AG04450 (cell line): ENCODE data around the gene SPEF2. TPM values are rescaled to one million over a fixed set of nuclear protein-coding genes. Genes with fewer than 3 reads are reported as not detected.

ENCODE experiments used
- CTCF ChIA-PET: fragments of 300-600, 350-600 bp; formaldehyde crosslinking; extraction: SDS; loops from one replicate; lab custom pipeline; 2022; ENCODE audit warnings: antibody characterized with exemption, inconsistent platforms; lab: Charles Lee
- POLR2A ChIA-PET: fragments of 350-600 bp; formaldehyde crosslinking; extraction: SDS; loops from one replicate; lab custom pipeline; 2021; ENCODE audit warnings: antibody characterized with exemption, inconsistent platforms; lab: Yijun Ruan, JAX
- DNase-seq: peaks from one replicate; pipeline ENCODE4 v3.0.0-alpha.2; 2011; ENCODE audit warnings: low read depth, low spot score
- H3K27ac ChIP-seq: one replicate; pipeline ENCODE4 v1.5.1; 2012; ENCODE audit warnings: low read depth, low read length, control low read depth
- H3K27me3 ChIP-seq: one replicate; pipeline ENCODE4 v1.6.0; 2012; ENCODE audit warnings: low read length; ENCODE audit not compliant: control insufficient read depth, insufficient read depth
- H3K4me3 ChIP-seq: 2 replicates; pipeline ENCODE4 v1.5.1; 2011; ENCODE audit warnings: mild to moderate bottlenecking, low read depth, low read length, control low read depth
- H3K9me3 ChIP-seq: 2 replicates; pipeline ENCODE4 v1.5.1; 2012; ENCODE audit warnings: low read length; ENCODE audit not compliant: control insufficient read depth, insufficient read depth
- CTCF ChIP-seq: IDR thresholded peaks from 2 replicates; pipeline ENCODE4 v1.5.1; 2011; ENCODE audit warnings: low read depth, low read length, control low read depth, inconsistent platforms
- polyA plus RNA-seq: library from polyadenylated mRNA; depleted of rRNA; stranded (reverse); fragments of >200 nt; gene quantifications from 2 replicates; pipeline ENCODE4 v1.2.3, GENCODE V29; 2011

The SPEF2 gene
- polyA plus RNA-seq, 1 experiment, result 4.2 TPM

- Histone ChIP-seq H3K4me3 (no peak overlapping the region), H3K27ac (no peak overlapping the region), H3K9me3 (no peaks in the 10 kb centered on the region), H3K27me3 (no peaks in the 10 kb centered on the region)
- no peak for DNase-seq
- no peak for TF ChIP-seq CTCF
- ChIA-PET POLR2A (no interaction called here), CTCF (interaction anchor here (1.0 to 4.8 kb wide), 13 partner anchors 9 to 688 kb away, joined by 3 to 33 read pairs (median 5); partner anchors contain the start of gene IL7R)
These were observed 160.7 kb downstream of the SPEF2 start for GRCh38 chr5:35778259-35778769.

- ChIA-PET CTCF (interaction anchor here (0.6 to 3.1 kb wide), 4 partner anchors 8 to 1122 kb away, joined by 3 to 21 read pairs (median 12); no protein-coding TSS in a partner anchor), POLR2A (no interaction called here)
- Histone ChIP-seq H3K27ac (no peak overlapping the region), H3K9me3 (no peaks in the 10 kb centered on the region), H3K27me3 (no peaks in the 10 kb centered on the region), H3K4me3 (no peak overlapping the region)
- no peak for DNase-seq
- no peak for TF ChIP-seq CTCF
These were observed 162.6 kb downstream of the SPEF2 start for GRCh38 chr5:35780236-35780635.

- peak overlapping the region; percentile 12 for H3K27ac ChIP-seq
These were observed 163.6 kb downstream of the SPEF2 start for GRCh38 chr5:35781181-35781790.

GRCh38 chr5:35783551-35783950 lies 165.9 kb downstream of the SPEF2 start:
- TF ChIP-seq CTCF, result no peak
- ChIA-PET CTCF (no interaction called here), POLR2A (no interaction called here)
- no peak for DNase-seq
- no peaks in the 10 kb centered on the region for H3K27me3 ChIP-seq
- no peak overlapping the region for H3K27ac ChIP-seq
- H3K9me3 ChIP-seq, result no peaks in the 10 kb centered on the region
- H3K4me3 ChIP-seq, result no peak overlapping the region

More at GRCh38 chr5:35781181-35781790, 163.6 kb downstream of the SPEF2 start:
- CTCF ChIA-PET, result interaction anchor here (0.8 to 3.1 kb wide), 5 partner anchors 9 to 145 kb away, joined by 3 to 21 read pairs (median 6); no protein-coding TSS in a partner anchor
- Histone ChIP-seq H3K4me3 (no peak overlapping the region), H3K9me3 (no peaks in the 10 kb centered on the region), H3K27me3 (no peaks in the 10 kb centered on the region)
- POLR2A ChIA-PET, result interaction anchor here (0.6 kb wide), 1 partner anchor 31 kb away, joined by 5 read pairs; no protein-coding TSS in a partner anchor
- peak; percentile 24 for DNase-seq
- TF ChIP-seq CTCF, result no peak

- H3K4me3 ChIP-seq, result no peak overlapping the region
- no peaks in the 10 kb centered on the region for H3K27me3 ChIP-seq
- no peak for DNase-seq
- no peak for TF ChIP-seq CTCF
- no peak overlapping the region for H3K27ac ChIP-seq
- POLR2A ChIA-PET, result no interaction called here
- CTCF ChIA-PET, result interaction anchor here (0.6 to 1.0 kb wide), 3 partner anchors 9 to 138 kb away, joined by 3 to 5 read pairs (median 3); no protein-coding TSS in a partner anchor
- no peaks in the 10 kb centered on the region for H3K9me3 ChIP-seq
These were observed 168.0 kb downstream of the SPEF2 start for GRCh38 chr5:35785601-35786085.
